ENCODE measurements around the gene DPEP2NB.
A peak's percentile ranks its signal among the peaks of the same experiment; 100 is the strongest.

Gene DPEP2NB

DNA sequence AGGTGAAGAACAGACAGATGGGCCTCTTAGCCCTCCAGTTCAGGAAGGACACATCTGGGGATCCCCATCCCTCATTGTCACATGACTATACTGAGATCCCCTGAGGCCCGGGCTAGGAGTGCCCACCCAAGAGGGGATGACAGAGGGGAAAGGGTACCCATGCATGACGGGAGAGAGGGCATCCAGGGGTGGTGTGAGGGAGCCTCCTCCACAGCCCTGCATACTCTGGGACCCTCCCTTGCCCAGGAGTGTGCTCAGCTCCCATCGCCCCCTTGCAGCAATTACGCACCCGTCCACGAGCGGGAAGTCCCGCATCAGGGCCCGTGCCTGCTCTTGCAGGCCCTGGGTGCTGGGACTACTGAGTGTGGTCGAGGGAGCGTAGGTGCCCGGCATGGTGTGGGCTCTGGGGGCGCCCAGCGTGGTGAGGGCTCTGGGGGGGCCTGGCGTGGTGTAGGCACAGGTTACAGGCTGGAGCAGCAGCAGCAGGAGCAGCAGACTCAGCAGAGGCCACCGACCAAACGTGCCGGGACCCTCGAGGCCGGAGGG, 23.0 kb downstream of the DPEP2NB start:
- Histone ChIP-seq H3K79me2 (ENCODE audit: control insufficient read depth, low read length) (no peaks in the 10 kb centered on the region), H3K27ac (ENCODE audit: low read depth, low read length) (no peak overlapping the region), H3K4me1 (ENCODE audit: control insufficient read depth, low read length) (peaks cover 16% of the 10 kb centered on the region), H3K27me3 (ENCODE audit: control insufficient read depth, low read length) (no peaks in the 10 kb centered on the region), H3K4me2 (ENCODE audit: low read length) (peak overlapping the region; percentile 76), H4K20me1 (ENCODE audit: control insufficient read depth, insufficient read depth, low read depth, low read length) (no peaks in the 10 kb centered on the region), H3K9me2 (replicated peaks; ENCODE audit: control insufficient read depth, low read length) (no peaks in the 10 kb centered on the region), H3K9me3 (ENCODE audit: control insufficient read depth, insufficient read depth, low read length) (no peaks in the 10 kb centered on the region), H3F3A (ENCODE audit: control insufficient read depth, insufficient read depth) (no peaks in the 10 kb centered on the region; the same call in 1 of the 2 replicates), H3K36me3 (ENCODE audit: control insufficient read depth, low read length) (no peaks in the 10 kb centered on the region), H3K4me3 (ENCODE audit: low read length) (peak overlapping the region; percentile 24)
- TF ChIP-seq, protein P1, sequence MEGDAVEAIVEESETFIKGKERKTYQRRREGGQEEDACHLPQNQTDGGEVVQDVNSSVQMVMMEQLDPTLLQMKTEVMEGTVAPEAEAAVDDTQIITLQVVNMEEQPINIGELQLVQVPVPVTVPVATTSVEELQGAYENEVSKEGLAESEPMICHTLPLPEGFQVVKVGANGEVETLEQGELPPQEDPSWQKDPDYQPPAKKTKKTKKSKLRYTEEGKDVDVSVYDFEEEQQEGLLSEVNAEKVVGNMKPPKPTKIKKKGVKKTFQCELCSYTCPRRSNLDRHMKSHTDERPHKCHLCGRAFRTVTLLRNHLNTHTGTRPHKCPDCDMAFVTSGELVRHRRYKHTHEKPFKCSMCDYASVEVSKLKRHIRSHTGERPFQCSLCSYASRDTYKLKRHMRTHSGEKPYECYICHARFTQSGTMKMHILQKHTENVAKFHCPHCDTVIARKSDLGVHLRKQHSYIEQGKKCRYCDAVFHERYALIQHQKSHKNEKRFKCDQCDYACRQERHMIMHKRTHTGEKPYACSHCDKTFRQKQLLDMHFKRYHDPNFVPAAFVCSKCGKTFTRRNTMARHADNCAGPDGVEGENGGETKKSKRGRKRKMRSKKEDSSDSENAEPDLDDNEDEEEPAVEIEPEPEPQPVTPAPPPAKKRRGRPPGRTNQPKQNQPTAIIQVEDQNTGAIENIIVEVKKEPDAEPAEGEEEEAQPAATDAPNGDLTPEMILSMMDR (IDR thresholded peaks at IDR 0.05; ENCODE audit: low read depth, low read length, poor library complexity, severe bottlenecking), result no peak
- TF ChIP-seq EZH2phosphoT487 (IDR thresholded peaks at IDR 0.05; ENCODE audit: borderline replicate concordance, low read length), result no peak

DNA sequence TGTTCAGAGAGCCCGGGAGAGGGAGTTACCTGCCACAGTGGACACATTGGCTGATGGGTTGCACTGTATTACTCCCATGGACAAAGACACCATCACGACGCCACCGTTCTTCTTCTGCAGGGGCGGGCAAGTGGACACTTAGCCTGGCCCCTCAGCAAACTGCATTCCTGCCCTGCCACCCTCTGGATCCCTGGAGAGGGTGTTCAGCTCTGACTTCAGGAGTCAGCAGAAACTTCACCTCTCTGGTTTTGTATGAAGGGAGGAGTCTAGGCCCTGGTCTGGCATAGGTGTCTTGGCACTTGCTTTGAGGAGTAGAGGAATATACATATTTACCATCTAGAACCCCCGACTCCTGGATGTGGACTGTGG, 25.7 kb downstream of the DPEP2NB start:
- no peaks in the 10 kb centered on the region for H3K79me2 ChIP-seq (ENCODE audit: control insufficient read depth, low read length)
- no peaks in the 10 kb centered on the region for H4K20me1 ChIP-seq (ENCODE audit: control insufficient read depth, insufficient read depth, low read depth, low read length)
- TF ChIP-seq EZH2phosphoT487 (IDR thresholded peaks at IDR 0.05; ENCODE audit: borderline replicate concordance, low read length), result no peak
- TF ChIP-seq, protein P1 (IDR thresholded peaks at IDR 0.05; ENCODE audit: low read depth, low read length, poor library complexity, severe bottlenecking), result no peak
- H3K36me3 ChIP-seq (ENCODE audit: control insufficient read depth, low read length), result no peaks in the 10 kb centered on the region
- no peak overlapping the region for H3K4me3 ChIP-seq (ENCODE audit: low read length)
- H3K4me1 ChIP-seq (ENCODE audit: control insufficient read depth, low read length), result peaks cover 24% of the 10 kb centered on the region
- H3K27ac ChIP-seq (ENCODE audit: low read depth, low read length), result no peak overlapping the region
- no peaks in the 10 kb centered on the region for H3K9me2 ChIP-seq (replicated peaks; ENCODE audit: control insufficient read depth, low read length)
- no peaks in the 10 kb centered on the region for H3K9me3 ChIP-seq (ENCODE audit: control insufficient read depth, insufficient read depth, low read length)
- no peak overlapping the region for H3K4me2 ChIP-seq (ENCODE audit: low read length)
- H3F3A ChIP-seq (ENCODE audit: control insufficient read depth, insufficient read depth), result no peaks in the 10 kb centered on the region; the same call in 1 of the 2 replicates
- no peaks in the 10 kb centered on the region for H3K27me3 ChIP-seq (ENCODE audit: control insufficient read depth, low read length)

DNA sequence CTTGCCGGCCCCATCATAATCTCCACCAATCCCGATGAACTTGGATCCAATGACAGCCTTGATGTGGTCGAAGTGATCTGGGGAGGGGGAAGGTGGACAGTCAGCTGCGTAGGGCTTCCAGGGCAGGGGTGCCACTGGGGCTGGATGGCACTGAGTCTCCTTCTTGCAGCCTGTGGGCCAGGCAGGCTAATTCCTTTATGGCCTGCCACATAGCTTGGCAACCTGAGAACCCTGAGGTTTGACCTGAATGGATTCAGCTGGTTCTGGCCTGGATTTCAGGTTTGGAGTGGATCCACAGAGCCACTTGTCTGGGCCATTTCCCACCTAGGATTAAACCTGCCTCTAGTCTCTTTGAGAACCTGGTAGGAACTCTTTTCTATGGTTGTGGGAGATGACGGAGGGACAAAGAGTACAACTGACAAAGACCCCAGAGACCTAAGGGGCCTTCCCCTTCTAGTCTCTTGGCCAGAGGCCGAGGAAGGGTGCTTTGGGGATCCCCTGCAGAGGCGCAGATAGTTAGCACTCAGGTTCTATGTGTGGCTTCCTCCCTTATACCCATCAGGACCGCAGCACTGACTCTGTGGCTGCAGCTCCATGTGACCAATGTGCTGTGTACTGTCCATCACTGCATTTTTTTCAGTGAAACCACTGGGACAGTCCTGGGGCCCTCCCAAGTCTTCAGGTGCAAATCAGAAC, 26.2 kb downstream of the DPEP2NB start:
- Histone ChIP-seq H3K27me3 (ENCODE audit: control insufficient read depth, low read length) (no peaks in the 10 kb centered on the region), H3K27ac (ENCODE audit: low read depth, low read length) (no peak overlapping the region), H3K9me3 (ENCODE audit: control insufficient read depth, insufficient read depth, low read length) (no peaks in the 10 kb centered on the region), H3F3A (ENCODE audit: control insufficient read depth, insufficient read depth) (no peaks in the 10 kb centered on the region), H3K9me2 (replicated peaks; ENCODE audit: control insufficient read depth, low read length) (no peaks in the 10 kb centered on the region), H3K79me2 (ENCODE audit: control insufficient read depth, low read length) (no peaks in the 10 kb centered on the region), H3K4me3 (ENCODE audit: low read length) (no peak overlapping the region), H3K4me2 (ENCODE audit: low read length) (no peak overlapping the region), H4K20me1 (ENCODE audit: control insufficient read depth, insufficient read depth, low read depth, low read length) (no peaks in the 10 kb centered on the region), H3K36me3 (ENCODE audit: control insufficient read depth, low read length) (no peaks in the 10 kb centered on the region), H3K4me1 (ENCODE audit: control insufficient read depth, low read length) (peaks cover 30% of the 10 kb centered on the region)
- no peak for TF ChIP-seq EZH2phosphoT487 (IDR thresholded peaks at IDR 0.05; ENCODE audit: borderline replicate concordance, low read length)
- TF ChIP-seq, protein P1 (IDR thresholded peaks at IDR 0.05; ENCODE audit: low read depth, low read length, poor library complexity, severe bottlenecking), result no peak

All from DOHH2 (cell line).